Suprapubic skin (tissue), 3 donors: Measurements from ENCODE around the gene SLC25A36.

Experiments used
- EP300 ChIP-seq: sonication (generic); formaldehyde crosslinking; IDR thresholded peaks from one replicate; pipeline ENCODE4 v1.6.1; 2017; ENCODE audit warnings: antibody characterized with exemption
- POLR2A ChIP-seq, 2 donors: fragments of 450-650 bp; IDR thresholded peaks; one replicate each; pipeline ENCODE4 v1.6.1; 2017; ENCODE audit warnings: antibody characterized with exemption in 2 of 2, mild to moderate bottlenecking in 2 of 2, moderate library complexity in 2 of 2
- TF ChIP-seq, protein P1 (sequence below), 2 donors: fragments of 200-600 bp in 1 of 2; fragments of 450-650 bp in 1 of 2; sonication (generic) in 1 of 2; IDR thresholded peaks; one replicate each; pipeline ENCODE4 v1.5.1; 2016 to 2019; ENCODE audit warnings: antibody characterized with exemption in 2 of 2, mild to moderate bottlenecking in 1 of 2, moderate library complexity in 1 of 2

DNA sequence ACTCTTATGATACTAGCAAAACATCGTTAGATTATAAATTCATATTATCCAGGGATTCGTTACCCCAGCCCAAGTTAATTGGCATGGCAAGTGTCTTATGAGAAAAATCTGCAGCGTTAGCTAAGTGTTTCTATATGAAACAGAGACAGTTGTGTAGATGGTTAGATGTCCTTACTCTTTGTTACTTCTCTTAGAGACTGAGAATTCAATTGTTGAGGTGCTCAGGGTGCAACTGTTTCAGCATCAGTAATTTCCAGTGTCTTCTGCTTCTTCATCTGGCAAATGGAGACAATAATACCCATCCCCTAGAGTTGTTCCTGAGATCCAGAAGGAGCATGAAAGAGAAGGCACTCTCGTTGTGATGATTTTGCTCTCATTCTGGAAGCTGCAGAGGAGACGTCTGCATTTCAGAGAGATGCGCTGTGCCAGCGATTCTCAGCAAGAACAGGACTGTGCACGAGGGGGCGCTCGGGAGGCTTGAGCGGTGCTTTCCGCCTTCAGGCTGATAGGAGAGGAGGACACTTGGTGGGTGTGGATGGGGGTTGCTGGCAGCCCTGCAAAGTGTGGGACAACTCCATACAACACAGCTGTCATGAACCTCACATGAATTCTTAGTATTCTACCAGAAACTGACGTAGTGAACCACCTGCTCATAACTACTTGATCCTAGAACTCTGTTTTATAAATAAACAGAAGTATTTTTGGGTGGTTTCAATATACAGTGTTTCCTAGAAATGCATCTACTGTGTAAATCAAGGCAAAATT is 69.8 kb downstream of the SLC25A36 start:
- TF ChIP-seq, protein P1, sequence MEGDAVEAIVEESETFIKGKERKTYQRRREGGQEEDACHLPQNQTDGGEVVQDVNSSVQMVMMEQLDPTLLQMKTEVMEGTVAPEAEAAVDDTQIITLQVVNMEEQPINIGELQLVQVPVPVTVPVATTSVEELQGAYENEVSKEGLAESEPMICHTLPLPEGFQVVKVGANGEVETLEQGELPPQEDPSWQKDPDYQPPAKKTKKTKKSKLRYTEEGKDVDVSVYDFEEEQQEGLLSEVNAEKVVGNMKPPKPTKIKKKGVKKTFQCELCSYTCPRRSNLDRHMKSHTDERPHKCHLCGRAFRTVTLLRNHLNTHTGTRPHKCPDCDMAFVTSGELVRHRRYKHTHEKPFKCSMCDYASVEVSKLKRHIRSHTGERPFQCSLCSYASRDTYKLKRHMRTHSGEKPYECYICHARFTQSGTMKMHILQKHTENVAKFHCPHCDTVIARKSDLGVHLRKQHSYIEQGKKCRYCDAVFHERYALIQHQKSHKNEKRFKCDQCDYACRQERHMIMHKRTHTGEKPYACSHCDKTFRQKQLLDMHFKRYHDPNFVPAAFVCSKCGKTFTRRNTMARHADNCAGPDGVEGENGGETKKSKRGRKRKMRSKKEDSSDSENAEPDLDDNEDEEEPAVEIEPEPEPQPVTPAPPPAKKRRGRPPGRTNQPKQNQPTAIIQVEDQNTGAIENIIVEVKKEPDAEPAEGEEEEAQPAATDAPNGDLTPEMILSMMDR (IDR thresholded peaks at IDR 0.05): peak; percentile 53 to 81
- TF ChIP-seq EP300 (no peak), POLR2A (IDR thresholded peaks at IDR 0.05) (no peak)
